Germinal center (tissue), 1 donor: ENCODE results near the gene SLC41A3.

Source experiments
- DNase-seq: peaks from one replicate; pipeline ENCODE4 v3.0.0; 2012; ENCODE audit warnings: mixed read lengths, low spot score

Gene SLC41A3

DNA sequence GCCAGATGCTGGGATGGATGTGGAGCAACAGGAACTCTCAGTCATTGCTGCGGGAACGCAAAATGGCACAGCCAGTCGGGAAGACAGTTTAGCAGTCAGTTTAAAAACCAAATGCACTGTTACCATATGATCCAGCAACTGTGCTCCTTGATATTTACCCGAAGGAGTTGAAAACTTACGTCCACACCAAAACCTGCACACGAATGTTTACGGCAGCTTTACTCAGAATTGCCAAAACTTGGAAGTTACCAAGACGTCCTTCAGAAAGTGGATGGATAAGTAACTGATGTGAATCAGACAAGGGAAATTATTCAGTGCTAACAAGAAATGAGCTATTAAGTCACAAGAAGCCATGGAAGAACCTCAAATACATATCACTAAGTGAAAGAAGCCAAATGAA is 36.1 kb upstream of the SLC41A3 start:
- no peak for DNase-seq

DNA sequence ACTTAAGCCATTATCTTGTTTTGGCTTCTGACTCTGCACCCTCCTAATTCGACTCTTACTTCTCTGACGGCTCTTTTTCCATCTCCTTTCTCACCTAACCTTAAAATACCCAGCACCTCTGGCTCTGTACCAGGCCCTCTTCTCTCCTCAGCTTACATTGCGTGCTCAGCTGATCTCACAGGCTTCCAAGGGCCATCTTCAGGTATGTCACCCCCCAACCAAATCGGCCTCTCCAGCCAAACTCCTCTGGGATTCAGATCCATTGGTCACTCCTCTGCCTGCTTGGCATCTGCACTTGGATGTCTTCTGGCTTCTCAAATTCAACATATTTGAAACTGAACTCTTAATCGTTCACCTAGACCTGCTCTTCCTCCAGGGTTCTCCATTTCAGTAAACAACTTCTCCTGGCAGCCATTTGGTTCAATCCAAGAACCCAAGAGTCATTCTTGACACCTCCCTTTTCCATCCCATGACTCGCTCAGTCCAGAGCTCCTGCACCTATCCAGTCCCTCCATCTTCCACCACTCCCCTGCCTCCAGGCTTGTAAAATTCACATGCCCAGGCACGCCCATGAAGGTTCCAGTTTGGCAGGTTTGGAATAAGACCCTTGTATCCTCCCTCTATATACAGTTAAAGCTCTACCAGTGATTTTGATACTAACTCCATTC is 35.2 kb upstream of the SLC41A3 start:
- DNase-seq = no peak

DNA sequence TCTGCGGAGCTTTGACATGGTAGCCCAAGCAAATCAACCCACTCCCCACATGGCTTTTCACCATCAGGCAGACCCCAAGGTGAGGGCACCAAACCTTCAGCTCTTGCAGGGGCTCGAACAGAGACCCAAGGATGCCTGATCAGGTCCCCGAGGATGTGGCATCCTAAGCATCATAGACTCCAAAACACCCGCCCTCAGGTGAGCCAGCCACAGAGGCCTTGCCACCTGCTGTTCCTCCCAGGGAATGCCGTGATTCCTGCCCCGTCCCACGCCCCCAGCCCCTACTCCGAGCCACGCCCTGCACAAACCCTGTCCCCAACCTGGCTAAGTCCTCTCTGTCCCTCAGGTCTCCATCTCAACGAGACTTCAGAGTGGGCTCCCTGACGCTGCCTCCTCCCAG is 34.7 kb upstream of the SLC41A3 start:
- no peak for DNase-seq

DNA sequence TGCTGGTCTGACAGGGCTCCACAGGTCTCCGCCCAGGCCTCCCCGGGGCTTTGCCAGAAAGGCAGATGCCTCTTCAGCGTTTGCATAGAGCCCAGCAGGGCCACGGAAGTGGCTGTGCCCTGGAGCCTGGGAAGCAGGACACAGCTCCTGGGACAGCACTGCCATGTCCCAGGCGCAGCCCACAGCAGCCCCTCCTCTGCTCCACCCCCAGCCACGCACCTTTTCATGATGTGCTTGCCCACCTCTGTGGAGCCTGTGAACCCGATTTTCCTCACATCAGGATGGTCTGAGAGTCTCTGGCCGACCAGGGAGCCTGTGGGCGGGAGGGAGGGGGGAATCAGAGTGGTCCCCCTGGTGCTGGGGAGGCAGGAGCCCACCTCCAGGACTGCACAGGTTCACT is 33.9 kb upstream of the SLC41A3 start:
- no peak for DNase-seq

DNA sequence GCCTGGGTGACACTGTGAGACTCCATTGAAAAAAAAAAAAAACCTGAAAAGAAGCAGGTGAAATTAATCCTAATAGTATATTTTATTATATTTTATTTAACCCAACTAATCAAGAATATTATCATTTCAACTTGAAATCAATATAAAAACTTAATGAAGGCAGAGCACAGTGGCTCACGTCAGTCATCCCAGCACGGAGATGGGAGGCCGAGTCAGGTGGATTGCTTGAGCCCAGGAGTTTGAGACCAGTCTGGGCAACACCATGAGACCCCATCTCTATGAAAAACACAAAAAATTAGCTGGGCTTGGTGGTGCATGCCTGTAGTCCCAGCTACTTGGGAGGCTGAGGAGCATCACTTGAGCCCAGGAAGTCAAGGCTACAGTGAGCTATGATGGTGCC is 33.3 kb upstream of the SLC41A3 start:
- DNase-seq = no peak

DNA sequence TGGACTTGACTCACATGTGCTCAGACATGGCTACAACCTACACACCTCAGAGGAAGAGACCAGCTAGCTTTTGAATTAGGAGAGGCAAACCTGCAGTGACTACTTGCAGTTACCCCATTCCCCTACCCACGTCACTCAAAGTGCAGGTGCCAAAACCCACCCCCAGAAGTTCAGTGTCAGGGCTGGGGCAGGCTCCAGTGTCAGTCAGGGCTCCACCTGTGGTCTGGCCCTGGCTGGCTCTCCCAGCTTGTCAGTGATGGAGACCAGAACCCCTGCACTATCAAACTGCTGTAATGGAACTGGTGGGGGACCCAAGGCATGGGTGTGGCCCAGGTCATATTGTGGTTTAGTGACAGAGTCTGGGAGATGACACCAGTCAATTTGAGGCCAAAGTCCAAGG is 32.6 kb upstream of the SLC41A3 start:
- no peak for DNase-seq

DNA sequence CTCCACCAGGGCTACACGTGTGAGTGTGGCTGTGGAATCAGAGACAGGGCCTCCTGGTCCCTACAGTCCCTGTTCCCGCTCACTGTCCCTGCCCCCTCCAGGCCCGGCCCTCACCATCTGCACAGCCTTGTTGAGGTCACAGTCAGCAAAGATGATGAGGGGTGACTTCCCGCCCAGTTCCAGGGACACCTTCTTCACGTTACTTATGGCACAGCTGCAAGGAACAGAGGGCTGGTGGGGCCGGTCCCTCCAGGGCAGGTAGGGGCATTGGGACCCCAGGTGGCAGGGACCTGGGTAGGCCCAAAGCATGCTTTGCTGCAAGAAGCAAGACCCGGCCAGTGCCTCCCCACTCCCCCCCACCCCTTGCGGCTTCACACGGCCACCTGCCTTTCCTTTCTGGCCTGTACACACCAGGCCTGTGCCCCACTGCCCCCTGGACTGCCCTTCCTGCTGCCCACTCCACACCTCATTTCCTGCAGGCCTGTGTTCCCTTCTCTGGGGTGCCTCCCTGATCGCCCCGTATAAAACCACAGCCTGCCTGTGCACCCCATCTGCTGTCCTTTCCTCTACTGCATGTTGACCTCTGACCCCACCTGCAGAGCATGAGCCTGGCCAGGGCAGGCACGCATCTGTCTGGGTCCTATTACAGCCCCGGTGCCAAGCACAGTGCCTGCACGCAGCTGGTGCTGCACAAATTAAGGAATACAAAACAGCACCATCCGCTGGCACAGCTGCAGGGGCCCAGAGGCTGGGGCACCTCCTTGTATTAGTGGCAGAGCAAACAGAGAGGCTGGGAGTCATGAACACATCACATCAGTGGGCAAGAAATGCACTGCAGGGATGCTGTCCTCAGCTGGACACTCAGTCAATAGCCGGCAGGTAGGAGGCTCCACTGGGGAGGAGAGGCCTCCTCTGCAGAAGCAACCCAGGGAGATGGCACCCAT is 30.8 kb upstream of the SLC41A3 start:
- no peak for DNase-seq

DNA sequence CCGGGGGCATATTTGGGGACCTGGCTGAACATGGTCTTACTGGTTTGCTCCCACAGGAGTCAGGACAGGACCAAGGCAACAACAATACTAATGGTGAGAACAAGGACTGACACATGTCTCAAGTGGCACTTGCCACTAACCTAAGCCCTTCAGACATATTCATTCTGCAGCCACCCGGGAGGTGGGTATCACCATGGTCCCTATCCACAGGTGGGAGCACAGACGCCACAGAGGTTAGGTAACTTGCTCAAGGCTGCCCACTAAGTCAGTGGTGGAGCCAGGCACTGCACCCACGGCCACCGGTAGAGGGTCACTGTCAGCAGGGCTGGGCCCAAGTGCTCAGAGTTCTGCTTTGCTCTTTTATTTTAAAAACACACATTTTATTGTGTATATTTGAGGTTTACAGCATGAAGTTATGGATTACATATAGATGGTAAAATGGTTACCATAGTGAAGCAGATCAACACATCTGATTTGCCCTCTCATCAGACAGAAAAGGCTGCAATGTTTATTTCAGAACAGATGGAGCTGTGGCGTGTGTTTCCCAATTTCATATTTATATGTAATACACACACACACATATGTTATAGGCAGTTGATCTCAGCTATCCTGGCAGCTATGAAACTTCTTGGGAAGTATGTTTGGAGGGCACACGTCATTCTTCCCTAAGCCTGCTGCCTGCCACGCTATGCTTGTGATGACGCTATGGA is 30.0 kb upstream of the SLC41A3 start:
- DNase-seq = no peak

DNA sequence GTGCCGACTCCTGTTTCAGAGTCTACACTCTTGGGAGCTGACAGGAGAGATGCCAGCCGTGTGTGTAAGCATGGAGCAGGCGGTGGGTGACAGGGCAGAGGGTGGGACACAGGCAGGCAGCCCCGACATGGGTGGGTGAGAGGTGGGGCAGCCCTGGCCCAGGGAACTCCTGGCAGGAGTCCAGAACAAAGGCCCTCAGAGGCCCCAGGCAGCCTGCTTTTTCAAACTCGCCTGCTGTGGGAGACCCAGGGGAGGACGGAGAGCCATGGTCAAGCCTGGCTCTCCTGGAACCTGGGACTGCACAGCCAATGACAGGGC is 29.3 kb upstream of the SLC41A3 start:
- no peak for DNase-seq

DNA sequence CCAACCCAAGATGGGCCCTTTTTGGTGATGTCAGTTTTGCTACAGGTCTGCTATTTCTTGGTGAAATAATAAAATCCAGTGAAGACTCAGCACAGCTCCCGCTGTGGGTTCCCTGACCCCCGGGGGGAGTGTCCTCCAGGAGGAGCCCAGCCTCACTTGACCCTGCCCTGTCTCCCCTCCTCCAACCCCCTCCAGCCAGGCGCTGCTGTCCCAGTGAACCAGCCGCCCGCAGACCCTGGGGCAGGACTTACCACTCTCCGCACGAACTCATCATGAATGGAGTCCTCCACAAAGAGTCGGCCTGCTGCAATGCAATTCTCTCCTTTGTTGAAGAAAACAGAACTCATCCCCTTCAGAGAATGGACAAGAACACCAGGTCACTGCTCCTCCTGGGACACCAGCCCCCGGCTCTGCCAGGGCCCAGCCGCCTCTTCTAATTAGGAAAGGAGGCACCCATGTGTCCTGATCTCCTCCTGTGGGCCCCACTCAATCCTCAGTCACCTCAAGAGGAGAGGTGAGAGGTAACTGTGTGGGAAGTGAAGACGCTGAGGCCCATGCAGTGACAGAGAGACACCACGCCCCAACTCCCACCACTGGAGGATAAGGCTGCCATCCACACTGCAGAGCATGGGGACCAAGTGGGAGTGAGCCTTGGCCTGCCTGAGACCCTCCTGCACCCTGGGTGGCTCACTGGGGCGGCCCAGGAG is 28.8 kb upstream of the SLC41A3 start:
- DNase-seq = no peak

DNA sequence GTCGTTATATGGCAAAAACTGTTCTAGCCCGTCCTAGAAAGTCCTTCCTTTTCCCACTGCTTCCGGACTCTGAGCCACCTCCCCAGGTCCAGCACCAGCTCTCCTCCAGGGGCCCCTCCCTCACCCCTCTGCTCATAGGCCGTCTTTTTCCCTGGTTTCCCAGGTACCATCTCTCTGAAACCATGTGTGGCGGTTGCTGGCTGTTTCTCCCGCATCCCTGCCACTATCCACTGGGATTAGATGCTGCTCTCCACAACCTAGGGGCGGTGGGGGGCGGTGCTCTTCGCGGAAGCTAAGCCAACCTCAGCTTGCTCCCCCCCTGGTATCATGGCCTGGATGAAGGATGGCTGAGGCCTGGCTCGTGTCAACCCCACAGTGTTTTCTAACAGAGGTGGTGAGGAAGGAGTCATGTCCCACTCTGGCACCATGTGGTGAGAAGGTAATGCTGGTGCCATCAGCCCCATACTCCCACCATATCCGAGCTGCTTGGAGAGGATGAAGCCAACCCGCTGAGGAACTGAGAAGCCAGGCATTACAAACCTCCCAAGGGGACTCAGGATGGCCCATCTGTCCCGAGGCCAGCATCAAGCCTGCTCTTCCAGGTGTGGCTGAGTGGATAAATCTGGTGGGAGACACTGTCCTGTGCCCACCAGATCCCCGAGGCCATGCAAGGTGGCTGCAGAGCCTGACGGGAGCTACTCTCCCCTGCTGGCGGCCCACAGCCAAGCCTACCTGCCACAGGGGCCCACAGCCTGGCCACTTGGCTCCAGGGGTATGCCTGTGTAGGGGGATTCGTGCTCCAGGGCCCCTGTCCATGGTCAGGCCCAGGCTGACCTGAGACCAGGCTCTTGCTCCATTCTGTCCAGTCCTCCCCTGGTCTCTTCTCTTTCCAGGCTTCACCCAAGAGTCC is 27.9 kb upstream of the SLC41A3 start:
- DNase-seq = no peak

DNA sequence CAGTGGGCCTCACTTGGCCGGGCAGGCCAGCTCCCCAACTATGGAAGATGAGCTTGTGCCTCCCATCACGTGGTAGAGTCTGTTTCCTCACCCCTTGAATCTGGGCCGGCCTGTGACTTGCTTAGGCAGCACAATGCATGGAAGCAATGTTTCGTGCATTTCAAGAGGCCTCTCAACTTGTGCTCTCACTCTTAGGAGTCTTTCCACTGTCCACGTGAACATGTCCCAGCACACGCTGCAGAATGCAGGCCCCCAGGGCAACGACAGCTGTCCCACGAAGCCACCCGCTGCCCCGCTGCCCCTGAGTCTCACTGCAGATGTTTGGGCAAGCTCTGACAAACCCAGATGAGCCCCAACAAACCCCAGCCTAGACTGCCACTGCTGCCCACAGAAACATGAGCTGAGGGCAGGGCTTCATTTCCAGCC is 27.2 kb upstream of the SLC41A3 start:
- no peak for DNase-seq

DNA sequence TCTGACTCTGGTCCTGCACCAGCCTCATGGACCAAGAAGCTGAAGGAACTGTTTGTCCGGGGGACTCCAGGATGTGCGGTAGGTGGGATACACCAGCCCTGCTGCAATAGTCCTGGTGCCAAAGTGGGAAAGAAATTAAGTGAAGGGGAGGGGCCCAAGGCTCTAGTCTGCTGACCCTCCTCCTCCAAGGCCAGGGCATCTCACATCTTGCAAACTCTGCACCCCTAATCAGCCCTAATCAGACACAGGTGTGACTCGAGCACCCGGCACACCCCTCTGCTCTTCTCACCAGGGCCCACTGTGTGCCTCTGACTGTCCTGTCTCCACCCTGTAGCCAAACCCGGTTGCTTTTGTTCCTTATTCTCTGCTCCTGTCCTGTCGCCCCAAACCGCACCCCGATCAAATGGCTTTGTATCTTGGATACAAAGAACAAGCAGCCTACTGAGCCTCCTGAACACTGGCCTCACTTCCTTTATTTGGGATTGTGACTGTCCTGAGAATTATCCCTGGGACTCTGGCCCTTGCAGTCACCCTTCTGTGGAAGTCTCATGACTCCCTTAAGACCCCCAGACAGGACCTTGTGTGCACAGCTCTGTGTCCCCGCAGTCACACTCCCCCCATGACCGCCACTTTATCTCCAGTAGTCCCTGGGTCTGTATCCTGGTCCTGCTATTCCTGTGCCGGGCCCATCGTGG is 26.7 kb upstream of the SLC41A3 start:
- DNase-seq = no peak

DNA sequence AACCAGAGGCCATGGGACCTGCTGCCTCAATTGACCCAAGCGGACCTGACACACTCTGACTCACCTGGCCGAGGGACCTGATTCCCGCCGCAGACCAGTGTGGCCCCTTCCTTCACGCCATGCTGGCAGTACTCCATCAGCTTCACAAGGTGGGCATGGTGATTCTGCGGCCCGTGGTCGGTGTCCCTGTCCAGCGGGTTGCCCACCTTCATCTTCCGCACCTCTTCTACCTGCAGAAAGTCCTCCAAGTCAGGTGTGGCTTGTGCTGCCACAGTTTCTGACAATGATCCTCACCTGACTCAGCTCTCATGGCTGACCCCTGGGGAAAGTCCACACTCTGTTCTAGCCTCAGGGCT is 25.9 kb upstream of the SLC41A3 start:
- no peak for DNase-seq

DNA sequence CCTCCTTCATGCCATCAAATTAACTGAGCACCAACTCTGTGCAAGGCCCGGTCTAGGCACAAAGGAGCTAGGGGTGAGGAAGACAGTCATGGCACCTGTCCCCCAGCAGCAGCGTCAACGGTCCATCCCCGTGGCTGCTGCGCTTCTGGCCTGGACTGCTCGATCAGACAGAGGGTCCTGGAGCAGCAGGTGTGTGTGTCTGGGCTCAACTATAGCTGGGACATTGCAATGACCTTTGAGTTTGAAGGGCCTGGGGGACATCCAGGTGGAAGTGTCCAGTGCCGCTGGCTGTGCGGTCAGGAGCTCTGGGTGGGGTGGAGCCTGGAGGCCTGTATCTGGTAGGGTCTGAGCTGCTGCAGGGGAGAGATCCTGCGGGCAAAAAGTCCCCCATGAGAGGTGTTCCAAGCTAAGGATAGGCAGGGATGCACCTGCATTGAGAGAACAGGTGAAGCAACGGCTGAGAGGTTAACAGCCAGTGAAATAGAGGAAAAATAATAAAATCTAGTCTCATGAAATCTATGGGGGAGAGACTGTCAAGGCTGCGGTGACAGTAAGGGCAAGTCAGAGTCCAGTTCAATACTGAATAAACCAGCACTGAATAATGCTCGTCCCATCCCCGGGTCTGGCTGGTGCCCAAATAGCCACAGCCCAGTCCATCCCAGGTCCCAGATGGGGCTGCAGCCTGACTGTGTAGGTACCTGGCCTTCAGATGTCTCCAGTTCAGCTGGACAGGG is 25.4 kb upstream of the SLC41A3 start:
- no peak for DNase-seq

DNA sequence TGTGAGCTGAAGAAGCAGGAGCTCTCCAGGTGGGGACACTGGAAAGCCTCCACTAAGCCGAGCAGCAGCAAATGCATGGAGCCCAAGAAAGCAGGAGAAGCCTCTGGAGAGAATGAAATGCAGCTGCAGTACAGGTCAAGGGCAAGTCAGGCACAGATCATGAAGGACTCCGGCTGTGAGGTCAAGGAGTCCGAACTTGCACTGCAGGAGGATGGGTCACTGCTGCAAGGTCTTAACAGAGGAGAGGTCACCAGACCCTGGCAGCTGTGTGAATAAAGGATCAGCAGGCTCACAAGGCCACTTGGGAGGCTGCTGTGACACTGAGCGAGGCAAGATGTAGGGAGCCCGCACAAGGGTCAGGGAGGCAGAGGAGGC is 24.7 kb upstream of the SLC41A3 start:
- no peak for DNase-seq

DNA sequence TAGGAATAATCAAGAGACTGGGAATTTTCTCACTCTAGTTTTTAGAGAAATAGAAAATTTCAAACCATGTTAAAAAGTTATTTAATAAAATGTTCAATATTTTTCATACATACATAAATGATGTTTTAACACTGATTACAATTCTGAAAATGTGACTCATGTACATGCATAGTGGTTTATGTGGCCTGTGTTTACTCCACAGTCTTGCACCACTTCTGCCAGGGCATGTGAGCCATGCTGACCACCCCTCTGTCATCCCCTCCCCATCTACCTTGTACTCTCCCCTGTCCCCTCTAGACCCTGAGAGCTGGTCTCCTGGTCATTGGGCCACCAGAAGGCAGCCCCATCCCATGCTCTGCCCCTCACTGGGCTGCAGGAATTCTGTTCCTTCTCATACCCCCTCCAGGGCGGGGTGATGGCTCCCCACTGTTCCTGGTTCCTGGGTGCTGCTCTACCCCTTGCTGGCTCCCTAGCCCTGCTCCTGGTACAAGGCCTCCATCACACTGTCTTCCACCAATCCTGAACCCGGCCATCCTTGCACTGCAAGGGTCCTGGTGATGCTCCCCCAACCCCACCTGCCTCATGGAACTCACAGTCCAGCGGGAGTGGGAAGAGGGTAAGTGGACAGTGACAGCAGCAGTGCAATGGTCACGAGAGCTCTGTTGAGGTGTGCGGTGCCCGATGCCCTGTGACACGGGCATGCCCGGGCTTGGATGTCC is 24.2 kb upstream of the SLC41A3 start:
- DNase-seq = no peak

DNA sequence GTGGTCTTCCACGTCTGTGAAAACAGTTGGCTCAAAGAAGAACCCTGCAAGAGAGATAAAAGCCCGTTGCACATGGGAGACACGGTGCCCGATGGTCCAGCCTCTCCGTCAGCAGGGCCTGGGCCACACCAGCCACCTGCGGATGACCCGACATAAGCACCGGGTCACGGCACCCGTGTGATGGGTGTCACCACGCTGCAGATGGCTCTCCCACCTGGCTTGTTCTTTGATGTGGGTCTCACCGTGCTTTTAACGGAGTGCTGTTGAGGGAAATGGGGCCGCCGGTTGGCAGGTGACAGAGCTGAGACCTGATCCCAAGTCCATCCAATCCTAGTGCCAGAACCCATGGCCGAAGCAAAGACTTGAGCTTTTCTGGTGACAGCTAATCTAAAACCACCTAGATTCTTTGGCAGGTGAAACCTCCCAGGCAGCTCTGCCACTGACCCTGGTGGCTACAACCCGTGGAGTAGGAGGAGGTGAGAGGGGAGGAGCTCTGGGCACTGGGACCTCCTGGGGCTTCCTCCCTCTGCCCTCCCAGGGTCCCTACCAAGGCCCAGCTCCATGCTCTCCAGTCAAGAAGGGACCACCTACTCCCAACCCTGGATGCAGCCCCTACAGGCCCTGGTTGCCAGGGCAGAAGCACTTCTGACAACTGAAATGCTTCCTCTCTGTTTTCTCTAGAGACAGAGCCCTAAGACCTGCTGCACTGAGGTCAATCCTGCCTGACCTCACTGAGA is 23.4 kb upstream of the SLC41A3 start:
- DNase-seq = no peak
